Mesenchymal stem cell (in vitro differentiated cells and primary cell): ENCODE results near the gene MMP8.
A peak's percentile ranks its signal among the peaks of the same experiment; 100 is the strongest.

Experiments
- DNase-seq: peaks from one replicate; pipeline ENCODE4 v3.0.0-alpha.2; 2013
- H2AFZ ChIP-seq: one replicate; pipeline ENCODE4 v1.6.1; 2013; ENCODE audit warnings: low read depth, mild to moderate bottlenecking, control low read depth, inconsistent platforms, low read length, moderate library complexity
- H2AK5ac ChIP-seq: 2 replicates; pipeline ENCODE4 v1.6.1; 2013; ENCODE audit warnings: low read length, moderate library complexity, mild to moderate bottlenecking, inconsistent platforms; ENCODE audit not compliant: severe bottlenecking
- H2BK120ac ChIP-seq: one replicate; pipeline ENCODE4 v1.6.1; 2013; ENCODE audit warnings: low read depth, mild to moderate bottlenecking, inconsistent platforms, low read length, moderate library complexity
- H2BK12ac ChIP-seq, 2 experiments: one replicate each; pipeline ENCODE4 v1.6.1; 2013; ENCODE audit warnings: inconsistent platforms in 2 of 2, low read length in 2 of 2, mild to moderate bottlenecking in 2 of 2, moderate library complexity in 2 of 2, control low read depth in 1 of 2
- H2BK15ac ChIP-seq: one replicate; pipeline ENCODE4 v1.6.1; 2013; ENCODE audit warnings: mild to moderate bottlenecking, low read depth, inconsistent platforms; ENCODE audit not compliant: poor library complexity, severe bottlenecking
- H2BK5ac ChIP-seq: 2 replicates; pipeline ENCODE4 v1.6.1; 2013; ENCODE audit warnings: low read depth, mild to moderate bottlenecking, low read length, control low read depth, inconsistent platforms; ENCODE audit not compliant: poor library complexity, severe bottlenecking
- H3K14ac ChIP-seq, 2 experiments: one replicate each; pipeline ENCODE4 v1.6.1; 2013; ENCODE audit warnings: inconsistent platforms in 2 of 2, low read length in 2 of 2, control low read depth in 1 of 2, mild to moderate bottlenecking in 1 of 2, moderate library complexity in 1 of 2
- H3K18ac ChIP-seq, 2 experiments: one replicate each; pipeline ENCODE4 v1.6.1; 2013; ENCODE audit warnings: inconsistent platforms in 2 of 2, low read length in 2 of 2, control low read depth in 1 of 2, low read depth in 1 of 2, mild to moderate bottlenecking in 1 of 2
- H3K23ac ChIP-seq, 2 experiments: one replicate each; pipeline ENCODE4 v1.6.1; 2013; ENCODE audit warnings: inconsistent platforms in 2 of 2, low read length in 2 of 2, mild to moderate bottlenecking in 2 of 2, moderate library complexity in 2 of 2, control low read depth in 1 of 2
- H3K27ac ChIP-seq: 2 replicates; pipeline ENCODE4 v1.5.1; 2013; ENCODE audit warnings: mild to moderate bottlenecking, moderate library complexity, low read length, control low read depth, inconsistent platforms; ENCODE audit not compliant: poor library complexity, severe bottlenecking
- H3K27me3 ChIP-seq, 2 experiments: 2 replicates each; pipeline versions ENCODE4 v1.6.1 to v1.7.0; 2013; ENCODE audit warnings: low read length in 2 of 2, mild to moderate bottlenecking in 2 of 2, moderate library complexity in 2 of 2, control low read depth in 1 of 2, inconsistent platforms in 1 of 2; ENCODE audit not compliant: control insufficient read depth in 1 of 2, insufficient read depth in 1 of 2
- H3K36me3 ChIP-seq, 2 experiments: 2 replicates each; pipeline versions ENCODE4 v1.6.1 to v1.7.0; 2013; ENCODE audit warnings: low read length in 2 of 2, control low read depth in 1 of 2, inconsistent platforms in 1 of 2, low read depth in 1 of 2, mild to moderate bottlenecking in 1 of 2; ENCODE audit not compliant: insufficient read depth in 2 of 2, control insufficient read depth in 1 of 2
- H3K4ac ChIP-seq, 2 experiments: one replicate each; pipeline ENCODE4 v1.6.1; 2013; ENCODE audit warnings: inconsistent platforms in 2 of 2, low read length in 2 of 2, mild to moderate bottlenecking in 2 of 2, moderate library complexity in 2 of 2, control low read depth in 1 of 2, low read depth in 1 of 2
- H3K4me1 ChIP-seq: 2 replicates; pipeline ENCODE4 v1.6.1; 2013; ENCODE audit warnings: low read depth, low read length, control low read depth; ENCODE audit not compliant: control insufficient read depth, insufficient read depth
- H3K4me2 ChIP-seq: 2 replicates; pipeline ENCODE4 v1.6.1; 2013; ENCODE audit warnings: low read length, mild to moderate bottlenecking, inconsistent platforms; ENCODE audit not compliant: poor library complexity, severe bottlenecking
- H3K4me3 ChIP-seq, 2 experiments: 2 replicates each; pipeline versions ENCODE4 v1.5.1 to v1.7.0; 2013; ENCODE audit warnings: low read length in 2 of 2, mild to moderate bottlenecking in 2 of 2, control low read depth in 1 of 2, low read depth in 1 of 2; ENCODE audit not compliant: insufficient read depth in 1 of 2
- H3K79me1 ChIP-seq: replicated peaks from 2 replicates; pipeline ENCODE4 v1.6.1; 2013; ENCODE audit warnings: mild to moderate bottlenecking, control low read depth, low read length, inconsistent platforms; ENCODE audit not compliant: poor library complexity, severe bottlenecking
- H3K9ac ChIP-seq: 2 replicates; pipeline ENCODE4 v1.7.0; 2013; ENCODE audit warnings: mild to moderate bottlenecking, low read length, moderate library complexity
- H3K9me3 ChIP-seq: 2 replicates; pipeline ENCODE4 v1.7.0; 2013; ENCODE audit warnings: mild to moderate bottlenecking, low read length; ENCODE audit not compliant: control insufficient read depth
- H4K8ac ChIP-seq: one replicate; pipeline ENCODE4 v1.6.1; 2013; ENCODE audit warnings: inconsistent platforms, mild to moderate bottlenecking, low read length, moderate library complexity
- H4K91ac ChIP-seq: one replicate; pipeline ENCODE4 v1.6.1; 2013; ENCODE audit warnings: mild to moderate bottlenecking, low read length, inconsistent platforms
- WGBS: methylation state at CpG from one replicate; pipeline ENCODE4 v1.1.7; 2013; ENCODE audit warnings: mixed read lengths; 5-methylcytosine and 5-hydroxymethylcytosine counted together

Gene MMP8

DNA sequence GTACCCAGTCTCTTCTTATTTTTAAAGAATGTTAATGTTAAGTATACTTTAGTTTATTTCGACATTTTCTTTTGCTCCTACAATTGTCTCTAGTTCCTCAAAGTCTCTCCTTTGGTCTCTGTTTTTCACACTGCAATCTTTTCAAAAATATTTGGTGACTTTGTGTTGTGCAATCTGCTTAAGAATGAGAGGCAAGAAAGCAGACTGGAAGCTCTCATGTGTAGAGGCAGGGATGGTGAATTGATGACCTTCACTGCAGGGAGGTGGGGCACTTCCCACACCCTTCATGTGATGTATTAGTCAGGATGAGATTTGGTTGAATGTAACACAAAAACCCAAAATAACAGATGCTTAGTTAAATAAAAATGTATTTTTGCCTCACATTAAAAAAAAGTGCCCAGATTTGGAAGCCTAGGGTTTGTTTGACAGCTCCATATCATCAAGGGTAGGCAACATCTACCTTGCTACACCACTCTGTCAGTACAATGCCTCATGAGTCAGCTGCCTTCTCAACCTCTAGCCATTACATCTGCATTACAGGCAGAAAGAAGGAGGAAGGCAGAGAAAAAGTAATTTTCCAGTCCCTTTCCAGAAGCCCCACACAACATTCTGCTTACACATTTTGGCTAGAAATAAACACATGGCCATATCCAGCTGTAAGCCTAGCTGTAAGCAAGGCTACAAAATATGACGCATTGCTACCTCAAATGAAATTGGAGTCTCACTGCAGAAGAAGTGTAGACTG lies 15.4 kb downstream of the MMP8 start:
- H3K4me1 ChIP-seq, result no peaks in the 10 kb centered on the region
- H3K27ac ChIP-seq, result no peak overlapping the region
- H3K27me3 ChIP-seq, result no peaks in the 10 kb centered on the region
- H2BK15ac ChIP-seq, result no peak overlapping the region
- no peak overlapping the region for H2BK5ac ChIP-seq
- no peaks in the 10 kb centered on the region for H3K9me3 ChIP-seq
- H3K9ac ChIP-seq, result peak overlapping the region; percentile 42
- no peaks in the 10 kb centered on the region for H3K36me3 ChIP-seq
- no peak overlapping the region for H3K23ac ChIP-seq
- no peak overlapping the region for H3K4me2 ChIP-seq
- no peak overlapping the region for H3K18ac ChIP-seq
- H2BK120ac ChIP-seq, result no peak overlapping the region
- no peak overlapping the region for H3K14ac ChIP-seq
- H4K8ac ChIP-seq, result no peak overlapping the region
- DNase-seq, result peak; percentile 75
- 91% methylated on average over 1 of the region's 2 CpGs for WGBS
- H2AFZ ChIP-seq, result no peak overlapping the region
- H3K79me1 ChIP-seq, result no peaks in the 10 kb centered on the region
- no peak overlapping the region for H4K91ac ChIP-seq
- no peak overlapping the region for H3K4ac ChIP-seq
- no peak overlapping the region for H2AK5ac ChIP-seq
- no peak overlapping the region for H2BK12ac ChIP-seq
- H3K4me3 ChIP-seq, result no peak overlapping the region

DNA sequence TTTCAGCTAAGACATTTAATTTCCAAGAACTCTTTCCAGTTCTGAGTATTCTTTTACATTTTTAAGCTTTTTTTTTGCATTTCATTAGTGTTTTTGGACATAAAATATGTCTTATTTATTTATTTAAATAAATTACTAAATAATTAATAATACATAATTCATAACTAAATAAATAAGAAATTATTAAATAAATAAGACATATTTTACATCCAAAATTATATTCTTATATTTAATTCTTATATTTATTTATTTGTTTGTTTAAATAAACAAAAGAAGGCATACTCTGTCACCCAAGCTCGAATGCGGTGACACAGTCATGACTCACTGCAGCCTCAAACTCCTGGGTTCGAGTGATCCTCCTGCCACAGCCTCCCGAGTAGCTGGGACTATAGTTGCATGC lies 16.1 kb downstream of the MMP8 start:
- H3K18ac ChIP-seq, result no peak overlapping the region
- no peak overlapping the region for H4K8ac ChIP-seq
- H3K27ac ChIP-seq, result no peak overlapping the region
- H2BK15ac ChIP-seq, result no peak overlapping the region
- no peaks in the 10 kb centered on the region for H3K79me1 ChIP-seq
- H2BK12ac ChIP-seq, result no peak overlapping the region
- H2AFZ ChIP-seq, result no peak overlapping the region
- H4K91ac ChIP-seq, result no peak overlapping the region
- H3K4me3 ChIP-seq, result no peak overlapping the region
- no peaks in the 10 kb centered on the region for H3K27me3 ChIP-seq
- no peak overlapping the region for H3K23ac ChIP-seq
- peak overlapping the region; percentile 6 for H3K9ac ChIP-seq
- no peaks in the 10 kb centered on the region for H3K4me1 ChIP-seq
- no peak overlapping the region for H3K4me2 ChIP-seq
- DNase-seq, result no peak
- 70% methylated on average over 4 of the region's 4 CpGs for WGBS
- no peaks in the 10 kb centered on the region for H3K9me3 ChIP-seq
- no peak overlapping the region for H2BK5ac ChIP-seq
- H3K14ac ChIP-seq, result no peak overlapping the region
- H3K4ac ChIP-seq, result no peak overlapping the region
- H2AK5ac ChIP-seq, result no peak overlapping the region
- no peak overlapping the region for H2BK120ac ChIP-seq
- no peaks in the 10 kb centered on the region for H3K36me3 ChIP-seq

DNA sequence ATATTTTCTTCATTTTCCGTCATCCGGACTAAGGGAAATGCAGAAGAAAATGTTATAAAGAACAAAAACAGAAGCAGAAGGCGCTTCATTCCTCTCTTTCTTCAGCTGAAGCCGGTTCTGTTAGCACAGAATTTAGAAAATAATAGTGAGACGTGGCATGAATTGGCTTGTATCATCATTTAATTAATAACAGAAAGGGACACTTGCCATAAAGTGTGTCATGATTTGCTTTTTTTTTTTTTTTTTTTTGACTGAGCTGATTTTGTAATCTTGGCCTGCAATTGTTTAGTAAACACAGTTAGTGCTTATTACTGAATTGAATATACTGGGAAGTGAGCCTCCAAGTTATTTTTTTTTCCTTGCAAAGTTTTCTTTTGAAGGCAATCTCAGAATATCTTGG lies 19.1 kb downstream of the MMP8 start, which contains the start of gene MMP27:
Gene MMP27, minus strand, starts transcription at position 144 of the 400 bp plus-strand sequence. Its CDS starts 55 bp downstream, at position 89.
- no peaks in the 10 kb centered on the region for H3K79me1 ChIP-seq
- H3K23ac ChIP-seq, result no peak within 1 kb of the TSS
- H2AK5ac ChIP-seq, result no peak within 1 kb of the TSS
- H3K4me1 ChIP-seq, result no peaks in the 10 kb centered on the region
- no peaks in the 10 kb centered on the region for H3K27me3 ChIP-seq
- H3K27ac ChIP-seq, result no peak within 1 kb of the TSS
- no peak within 1 kb of the TSS for H3K4me2 ChIP-seq
- no peak within 1 kb of the TSS for H3K14ac ChIP-seq
- H4K91ac ChIP-seq, result no peak within 1 kb of the TSS
- H2BK120ac ChIP-seq, result no peak within 1 kb of the TSS
- DNase-seq, result peak; percentile 11
- peak within 1 kb of the TSS in 1 of 2 experiments; percentile 65 for H3K4me3 ChIP-seq
- peak within 1 kb of the TSS; percentile 91 for H3K9ac ChIP-seq
- H2AFZ ChIP-seq, result peak within 1 kb of the TSS; percentile 32
- H2BK12ac ChIP-seq, result no peak within 1 kb of the TSS
- no peaks in the 10 kb centered on the region for H3K36me3 ChIP-seq
- WGBS, result 67% methylated on average over 4 of the region's 5 CpGs
- peak within 1 kb of the TSS; percentile 27 for H4K8ac ChIP-seq
- H2BK15ac ChIP-seq, result no peak within 1 kb of the TSS
- no peak within 1 kb of the TSS for H2BK5ac ChIP-seq
- H3K9me3 ChIP-seq, result no peaks in the 10 kb centered on the region
- no peak within 1 kb of the TSS for H3K4ac ChIP-seq
- H3K18ac ChIP-seq, result no peak within 1 kb of the TSS

DNA sequence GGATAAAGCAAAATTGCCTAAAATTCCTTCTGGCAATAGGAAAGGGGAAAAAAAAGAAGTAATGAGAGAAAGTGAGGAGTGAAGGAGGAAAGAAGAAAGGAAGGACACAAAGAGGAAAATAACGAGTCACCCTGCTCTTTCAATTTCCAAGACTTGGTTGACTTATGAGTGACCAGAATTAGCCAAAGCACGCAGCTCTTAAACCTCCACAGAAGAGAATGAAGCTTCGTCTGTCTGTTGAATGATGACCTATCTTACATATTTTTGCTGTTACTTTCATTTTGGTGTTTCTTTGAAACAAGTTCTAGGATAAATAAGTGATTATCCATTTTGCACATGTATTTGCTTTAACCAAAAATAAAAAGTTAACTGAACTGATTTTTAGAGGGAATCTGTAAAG lies 19.9 kb downstream of the MMP8 start:
- Histone ChIP-seq H3K9me3 (no peaks in the 10 kb centered on the region), H3K4me1 (no peaks in the 10 kb centered on the region), H3K27me3 (no peaks in the 10 kb centered on the region), H3K36me3 (no peaks in the 10 kb centered on the region), H4K8ac (no peak overlapping the region), H3K4me3 (peak overlapping the region in 1 of 2 experiments; percentile 65), H3K4me2 (no peak overlapping the region), H3K23ac (no peak overlapping the region), H3K18ac (no peak overlapping the region), H3K9ac (peak overlapping the region; percentile 91), H3K14ac (no peak overlapping the region), H3K27ac (no peak overlapping the region), H2AK5ac (no peak overlapping the region), H4K91ac (no peak overlapping the region), H3K4ac (no peak overlapping the region), H2BK15ac (no peak overlapping the region), H3K79me1 (no peaks in the 10 kb centered on the region), H2AFZ (no peak overlapping the region), H2BK120ac (no peak overlapping the region), H2BK12ac (no peak overlapping the region), H2BK5ac (no peak overlapping the region)
- 92% methylated on average over 2 of the region's 3 CpGs for WGBS
- no peak for DNase-seq
